ENCODE measurements around the gene QARS1. TPM values are rescaled to one million over a fixed set of nuclear protein-coding genes. Genes with fewer than 3 reads are reported as not detected.

The QARS1 gene
- total and polyA plus RNA-seq, 2 of the 13 experiments (the other 11 are each of a cell fraction or from before 2014, with no cell fraction given) = 307 to 327 TPM

DNA sequence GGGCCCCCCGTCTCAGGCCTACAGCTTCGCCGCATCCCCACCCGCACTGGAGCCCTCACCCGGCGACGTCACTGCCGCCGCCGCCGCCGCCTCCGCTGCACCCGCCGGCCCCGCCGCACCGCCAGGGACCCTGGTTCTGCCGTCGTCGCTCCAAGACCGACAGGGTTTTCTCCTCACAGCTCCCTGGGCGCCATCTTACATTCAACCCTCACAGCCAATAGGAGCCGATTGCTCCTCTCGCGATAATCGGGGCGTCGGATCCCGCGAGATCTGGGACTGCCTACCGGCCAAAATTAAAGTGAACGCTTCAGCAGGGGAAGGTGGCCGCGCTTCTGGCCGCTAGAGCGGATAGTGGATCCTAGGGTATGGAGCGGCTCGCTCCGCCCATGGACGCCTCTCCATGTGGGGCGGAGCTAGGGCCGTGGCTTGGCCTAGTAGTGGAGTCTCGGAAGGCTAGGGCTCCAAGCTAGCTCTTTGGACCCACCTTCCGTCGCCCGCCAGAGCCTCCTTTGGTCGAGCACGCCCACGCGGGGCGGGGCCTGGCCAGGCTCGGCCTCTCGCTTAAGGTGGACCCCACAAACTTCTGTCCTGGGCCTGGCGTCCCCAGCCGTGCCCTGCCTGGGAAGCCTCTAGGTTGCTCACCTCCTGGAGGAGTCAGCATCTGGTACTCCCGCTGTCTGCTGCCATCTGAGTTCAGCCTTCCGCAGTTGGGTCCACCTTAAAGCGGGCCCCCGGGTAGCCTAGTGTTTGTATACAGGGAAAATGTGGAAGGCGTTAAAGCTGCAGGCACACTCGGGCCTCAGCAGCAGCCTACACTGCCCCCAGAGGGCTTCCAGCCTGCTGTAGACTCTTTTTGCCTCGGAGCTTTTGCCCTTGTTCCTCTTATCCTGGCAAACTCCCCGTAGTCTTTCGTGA lies 10.4 kb downstream of the QARS1 start, which contains the start of gene QRICH1 (continued):
- TF ChIP-seq NFIC (IDR thresholded peaks at IDR 0.05; ENCODE audit: low read length) (no peak), ATRX (CRISPR knock-in tag; IDR thresholded peaks at IDR 0.05; ENCODE audit: borderline replicate concordance) (no peak), SPEN (CRISPR knock-in tag; IDR thresholded peaks at IDR 0.05; ENCODE audit: low read depth) (peak; percentile 65; the same call in 1 of the 2 replicates), ZNF253 (CRISPR knock-in tag; IDR thresholded peaks at IDR 0.05; ENCODE audit: borderline replicate concordance) (no peak), ZNF670 (CRISPR knock-in tag; IDR thresholded peaks at IDR 0.05; ENCODE audit: borderline replicate concordance) (no peak; the same call in 1 of the 2 replicates), STAG1 (CRISPR knock-in tag; IDR thresholded peaks at IDR 0.05) (peak; percentile 68), NR1H2 (CRISPR knock-in tag; IDR thresholded peaks at IDR 0.05; ENCODE audit: borderline replicate concordance, low read depth) (peak; percentile 34; the same call in 1 of the 2 replicates), GZF1 (CRISPR knock-in tag; IDR thresholded peaks at IDR 0.05) (peak; percentile 54; the same call in 1 of the 2 replicates), ATAD3A (CRISPR knock-in tag; IDR thresholded peaks at IDR 0.05) (no peak), ELF1 (CRISPR knock-in tag; IDR thresholded peaks at IDR 0.05) (no peak; the same call in 1 of the 2 replicates), SIN3A (IDR thresholded peaks at IDR 0.05; ENCODE audit: borderline replicate concordance, low read depth, low read length) (peak; percentile 90), ZNF605 (CRISPR knock-in tag; IDR thresholded peaks at IDR 0.05) (peak; percentile 88), ZBTB3 (CRISPR knock-in tag; IDR thresholded peaks at IDR 0.05; ENCODE audit: borderline replicate concordance, low read depth) (no peak), SNAPC5 (CRISPR knock-in tag; IDR thresholded peaks at IDR 0.05; ENCODE audit: borderline replicate concordance) (no peak; the same call in 1 of the 2 replicates), GATAD2A (CRISPR knock-in tag; IDR thresholded peaks at IDR 0.05) (peak; percentile 62), ZNF792 (CRISPR knock-in tag; IDR thresholded peaks at IDR 0.05) (peak; percentile 55; the same call in 1 of the 2 replicates), ZNF136 (CRISPR knock-in tag; IDR thresholded peaks at IDR 0.05; ENCODE audit: low read depth) (peak; percentile 68), ZNF740 (CRISPR knock-in tag; IDR thresholded peaks at IDR 0.05) (no peak), PCBP1 (IDR thresholded peaks at IDR 0.05; ENCODE audit: borderline replicate concordance, low read depth, low read length) (no peak), XBP1 (CRISPR knock-in tag; IDR thresholded peaks at IDR 0.05) (0 out of 2 replicates have a peak, but pooled peaks have one; percentile 15), CBX5 (CRISPR knock-in tag; IDR thresholded peaks at IDR 0.05; ENCODE audit: borderline replicate concordance) (peak; percentile 32)
- TF ChIP-seq, protein P1, sequence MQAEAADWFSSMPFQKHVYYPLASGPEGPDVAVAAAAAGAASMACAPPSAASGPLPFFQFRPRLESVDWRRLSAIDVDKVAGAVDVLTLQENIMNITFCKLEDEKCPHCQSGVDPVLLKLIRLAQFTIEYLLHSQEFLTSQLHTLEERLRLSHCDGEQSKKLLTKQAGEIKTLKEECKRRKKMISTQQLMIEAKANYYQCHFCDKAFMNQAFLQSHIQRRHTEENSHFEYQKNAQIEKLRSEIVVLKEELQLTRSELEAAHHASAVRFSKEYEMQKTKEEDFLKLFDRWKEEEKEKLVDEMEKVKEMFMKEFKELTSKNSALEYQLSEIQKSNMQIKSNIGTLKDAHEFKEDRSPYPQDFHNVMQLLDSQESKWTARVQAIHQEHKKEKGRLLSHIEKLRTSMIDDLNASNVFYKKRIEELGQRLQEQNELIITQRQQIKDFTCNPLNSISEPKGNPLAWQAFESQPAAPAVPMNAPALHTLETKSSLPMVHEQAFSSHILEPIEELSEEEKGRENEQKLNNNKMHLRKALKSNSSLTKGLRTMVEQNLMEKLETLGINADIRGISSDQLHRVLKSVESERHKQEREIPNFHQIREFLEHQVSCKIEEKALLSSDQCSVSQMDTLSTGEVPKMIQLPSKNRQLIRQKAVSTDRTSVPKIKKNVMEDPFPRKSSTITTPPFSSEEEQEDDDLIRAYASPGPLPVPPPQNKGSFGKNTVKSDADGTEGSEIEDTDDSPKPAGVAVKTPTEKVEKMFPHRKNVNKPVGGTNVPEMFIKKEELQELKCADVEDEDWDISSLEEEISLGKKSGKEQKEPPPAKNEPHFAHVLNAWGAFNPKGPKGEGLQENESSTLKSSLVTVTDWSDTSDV (CRISPR knock-in tag; IDR thresholded peaks at IDR 0.05) = no peak; the same call in 1 of the 2 replicates
- TF ChIP-seq, protein P2, sequence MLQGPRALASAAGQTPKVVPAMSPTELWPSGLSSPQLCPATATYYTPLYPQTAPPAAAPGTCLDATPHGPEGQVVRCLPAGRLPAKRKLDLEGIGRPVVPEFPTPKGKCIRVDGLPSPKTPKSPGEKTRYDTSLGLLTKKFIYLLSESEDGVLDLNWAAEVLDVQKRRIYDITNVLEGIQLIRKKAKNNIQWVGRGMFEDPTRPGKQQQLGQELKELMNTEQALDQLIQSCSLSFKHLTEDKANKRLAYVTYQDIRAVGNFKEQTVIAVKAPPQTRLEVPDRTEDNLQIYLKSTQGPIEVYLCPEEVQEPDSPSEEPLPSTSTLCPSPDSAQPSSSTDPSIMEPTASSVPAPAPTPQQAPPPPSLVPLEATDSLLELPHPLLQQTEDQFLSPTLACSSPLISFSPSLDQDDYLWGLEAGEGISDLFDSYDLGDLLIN (CRISPR knock-in tag; IDR thresholded peaks at IDR 0.05; ENCODE audit: borderline replicate concordance) = no peak
- TF ChIP-seq, protein P3, sequence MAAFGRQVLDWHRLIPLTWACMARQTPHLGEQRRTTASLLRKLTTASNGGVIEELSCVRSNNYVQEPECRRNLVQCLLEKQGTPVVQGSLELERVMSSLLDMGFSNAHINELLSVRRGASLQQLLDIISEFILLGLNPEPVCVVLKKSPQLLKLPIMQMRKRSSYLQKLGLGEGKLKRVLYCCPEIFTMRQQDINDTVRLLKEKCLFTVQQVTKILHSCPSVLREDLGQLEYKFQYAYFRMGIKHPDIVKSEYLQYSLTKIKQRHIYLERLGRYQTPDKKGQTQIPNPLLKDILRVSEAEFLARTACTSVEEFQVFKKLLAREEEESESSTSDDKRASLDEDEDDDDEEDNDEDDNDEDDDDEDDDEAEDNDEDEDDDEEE (CRISPR knock-in tag; IDR thresholded peaks at IDR 0.05) = no peak
